HepG2 (cell line): Measurements from ENCODE around the gene LENG1. TPM values are rescaled to one million over a fixed set of nuclear protein-coding genes. Genes with fewer than 3 reads are reported as not detected.
A peak's percentile ranks its signal among the peaks of the same experiment; 100 is the strongest.

Experiments
- ATF7 ChIP-seq, 2 experiments: fragments of 450-650 bp in 1 of 2; sonication (generic) in 1 of 2; formaldehyde crosslinking in 1 of 2; IDR thresholded peaks; 2 replicates each; pipeline versions ENCODE4 v1.4.0 to v1.6.1; 2016 to 2020; ENCODE audit warnings: antibody characterized with exemption in 1 of 2, mild to moderate bottlenecking in 1 of 2, missing genetic modification reagents in 1 of 2
- CBX1 ChIP-seq: IDR thresholded peaks from one replicate; pipeline ENCODE4 v1.6.1; 2016; ENCODE audit warnings: antibody characterized with exemption, low read depth
- FOSL2 ChIP-seq: sonication (generic); formaldehyde crosslinking; IDR thresholded peaks from 2 replicates; pipeline ENCODE4 v1.4.0; 2020; ENCODE audit warnings: missing genetic modification reagents
- KLF11 ChIP-seq: IDR thresholded peaks from 2 replicates; pipeline ENCODE4 v1.6.1; 2016; ENCODE audit warnings: missing compliant biosample characterization
- MATR3 ChIP-seq: sonication (generic); formaldehyde crosslinking; IDR thresholded peaks from 2 replicates; pipeline ENCODE4 v1.4.0; 2020; ENCODE audit warnings: missing genetic modification reagents
- MBNL3 ChIP-seq: fragments of 250-450 bp; sonication (Bioruptor Pico); conservative IDR thresholded peaks from 2 replicates; pipeline ENCODE4 v1.8.0; 2022; ENCODE audit warnings: mild to moderate bottlenecking, inconsistent platforms
- MYC ChIP-seq: sonication (generic); formaldehyde crosslinking; IDR thresholded peaks from 2 replicates; pipeline ENCODE4 v1.9.0; 2021; ENCODE audit warnings: missing genetic modification reagents, borderline replicate concordance
- NFIB ChIP-seq: sonication (generic); formaldehyde crosslinking; IDR thresholded peaks from 2 replicates; pipeline ENCODE4 v1.9.0; 2021; ENCODE audit warnings: missing genetic modification reagents, mild to moderate bottlenecking, borderline replicate concordance
- PHF20 ChIP-seq: sonication (generic); formaldehyde crosslinking; IDR thresholded peaks from 2 replicates; pipeline ENCODE4 v1.5.0; 2020; ENCODE audit warnings: mild to moderate bottlenecking, missing genetic modification reagents
- PHF5A ChIP-seq: IDR thresholded peaks from one replicate; pipeline ENCODE4 v1.6.1; 2018; ENCODE audit warnings: low read depth, missing genetic modification reagents; ENCODE audit not compliant: unreplicated experiment
- POLR2G ChIP-seq: fragments of 200-400 bp; formaldehyde crosslinking; IDR thresholded peaks from 2 replicates; pipeline ENCODE4 v1.6.1; 2018; ENCODE audit warnings: mild to moderate bottlenecking, low read depth, low read length, moderate library complexity
- REPIN1 ChIP-seq: sonication (generic); formaldehyde crosslinking; IDR thresholded peaks from 2 replicates; pipeline ENCODE4 v1.8.0; 2022; ENCODE audit warnings: missing genetic modification reagents, low read depth, mild to moderate bottlenecking, borderline replicate concordance
- SAFB2 ChIP-seq: sonication (generic); formaldehyde crosslinking; IDR thresholded peaks from 2 replicates; pipeline ENCODE4 v1.5.1; 2020; ENCODE audit warnings: missing genetic modification reagents, low read depth, mild to moderate bottlenecking, borderline replicate concordance
- SALL1 ChIP-seq: sonication (generic); formaldehyde crosslinking; IDR thresholded peaks from 2 replicates; pipeline ENCODE4 v1.8.0; 2022; ENCODE audit warnings: mild to moderate bottlenecking, missing genetic modification reagents
- SATB2 ChIP-seq: sonication (generic); formaldehyde crosslinking; IDR thresholded peaks from 2 replicates; pipeline ENCODE4 v1.5.0; 2020; ENCODE audit warnings: missing genetic modification reagents
- SMARCC2 ChIP-seq: fragments of 450-650 bp; IDR thresholded peaks from 2 replicates; pipeline ENCODE4 v1.6.1; 2017; ENCODE audit warnings: antibody characterized with exemption, mild to moderate bottlenecking
- SOX5 ChIP-seq: IDR thresholded peaks from 2 replicates; pipeline ENCODE4 v1.6.1; 2016; ENCODE audit warnings: borderline replicate concordance
- SP2 ChIP-seq: sonication (generic); formaldehyde crosslinking; IDR thresholded peaks from 2 replicates; pipeline ENCODE4 v1.5.1; 2020; ENCODE audit warnings: mild to moderate bottlenecking, missing genetic modification reagents
- SUZ12 ChIP-seq: fragments of 150-350 bp; IDR thresholded peaks from 2 replicates; pipeline ENCODE4 v1.6.1; 2014; ENCODE audit warnings: low read depth, low read length
- YEATS2 ChIP-seq: sonication (generic); formaldehyde crosslinking; IDR thresholded peaks from 2 replicates; pipeline ENCODE4 v1.4.0; 2020; ENCODE audit warnings: missing genetic modification reagents, borderline replicate concordance
- ZNF136 ChIP-seq: sonication (generic); formaldehyde crosslinking; IDR thresholded peaks from 2 replicates; pipeline ENCODE4 v1.8.1; 2022; ENCODE audit warnings: low read depth, mild to moderate bottlenecking, moderate library complexity, missing genetic modification reagents
- ZNF224 ChIP-seq: sonication (generic); formaldehyde crosslinking; IDR thresholded peaks from 2 replicates; pipeline ENCODE4 v1.5.0; 2020; ENCODE audit warnings: mild to moderate bottlenecking, missing genetic modification reagents
- ZNF326 ChIP-seq: sonication (generic); formaldehyde crosslinking; IDR thresholded peaks from 2 replicates; pipeline ENCODE4 v1.4.0; 2020; ENCODE audit warnings: missing genetic modification reagents, borderline replicate concordance
- ZNF354B ChIP-seq: sonication (generic); formaldehyde crosslinking; IDR thresholded peaks from 2 replicates; pipeline ENCODE4 v1.8.0; 2022; ENCODE audit warnings: mild to moderate bottlenecking, missing genetic modification reagents
- ZNF556 ChIP-seq: sonication (generic); formaldehyde crosslinking; IDR thresholded peaks from 2 replicates; pipeline ENCODE4 v1.4.0; 2020; ENCODE audit warnings: mild to moderate bottlenecking, missing genetic modification reagents, borderline replicate concordance
- ZNF557 ChIP-seq: sonication (generic); formaldehyde crosslinking; IDR thresholded peaks from 2 replicates; pipeline ENCODE4 v1.4.0; 2020; ENCODE audit warnings: missing genetic modification reagents
- ZNF713 ChIP-seq: sonication (generic); formaldehyde crosslinking; IDR thresholded peaks from 2 replicates; pipeline ENCODE4 v1.4.0; 2020; ENCODE audit warnings: mild to moderate bottlenecking, missing genetic modification reagents
- ZNF777 ChIP-seq: sonication (generic); formaldehyde crosslinking; IDR thresholded peaks from 2 replicates; pipeline ENCODE4 v1.4.0; 2020; ENCODE audit warnings: missing genetic modification reagents
- polyA plus RNA-seq, 8 experiments: library from polyadenylated mRNA; depleted of rRNA in 3 of 8; stranded (reverse) in 7 of 8; unstranded in 1 of 8; fragments of >200 nt; fragmentation: Illumina TruSeq in 4 of 8; extraction: Trizol in 4 of 8; gene quantifications; 2 replicates each; pipeline versions ENCODE4 v1.2.1 to v1.2.3, GENCODE V29; 2011 to 2016; ENCODE audit warnings: low read depth in 4 of 8, missing spikeins in 1 of 8, mixed read lengths in 1 of 8; ENCODE audit not compliant: insufficient read depth in 1 of 8
- total RNA-seq, 5 experiments: library from RNA; depleted of rRNA; stranded (reverse); fragments of >200 nt; fragmentation: Illumina TruSeq; extraction: Trizol; gene quantifications; 2 replicates each; pipeline ENCODE4 v1.2.3, GENCODE V29; 2016; ENCODE audit warnings: low read depth in 1 of 5
- TF ChIP-seq, protein P1 (sequence below): sonication (generic); formaldehyde crosslinking; IDR thresholded peaks from 2 replicates; pipeline ENCODE4 v1.5.0; 2020; ENCODE audit warnings: mild to moderate bottlenecking, low read depth, missing genetic modification reagents, borderline replicate concordance
- TF ChIP-seq, protein P2 (sequence below): sonication (generic); formaldehyde crosslinking; IDR thresholded peaks from 2 replicates; pipeline ENCODE4 v1.4.0; 2020; ENCODE audit warnings: missing genetic modification reagents, low read depth, mild to moderate bottlenecking, borderline replicate concordance
- TF ChIP-seq, protein P3 (sequence below): sonication (generic); formaldehyde crosslinking; IDR thresholded peaks from 2 replicates; pipeline ENCODE4 v1.5.1; 2020; ENCODE audit warnings: missing genetic modification reagents, mild to moderate bottlenecking, borderline replicate concordance

Gene LENG1
- total and polyA plus RNA-seq, 2 of the 13 experiments (the other 11 are each of a cell fraction or from before 2014, with no cell fraction given), result 1.8 to 3.8 TPM

- TF ChIP-seq ZNF556 (CRISPR knock-in tag) (no peak), PHF5A (CRISPR knock-in tag) (no peak), MBNL3 (CRISPR knock-in tag) (no peak), SALL1 (CRISPR knock-in tag) (no peak; the same call in 1 of the 2 replicates), MYC (CRISPR knock-in tag) (peak; percentile 7; the same call in 1 of the 2 replicates), NFIB (CRISPR knock-in tag) (no peak), MATR3 (no peak), SUZ12 (no peak), ZNF713 (CRISPR knock-in tag) (no peak), ZNF224 (CRISPR knock-in tag) (no peak), POLR2G (peak; percentile 82), ZNF354B (no peak), ZNF777 (CRISPR knock-in tag) (no peak), KLF11 (no peak), REPIN1 (no peak), YEATS2 (no peak; the same call in 1 of the 2 replicates), ATF7 (IDR thresholded peaks at IDR 0.05) (no peak), ATF7 (CRISPR knock-in tag; IDR thresholded peaks at IDR 0.05) (no peak), SOX5 (CRISPR knock-in tag) (no peak), FOSL2 (no peak), CBX1 (no peak), ZNF136 (no peak), PHF20 (CRISPR knock-in tag) (peak; percentile 18; the same call in 1 of the 2 replicates), SATB2 (CRISPR knock-in tag) (no peak), SP2 (CRISPR knock-in tag) (no peak), ZNF326 (CRISPR knock-in tag) (no peak), SAFB2 (CRISPR knock-in tag) (no peak), SMARCC2 (no peak), ZNF557 (no peak)
- TF ChIP-seq, protein P1, sequence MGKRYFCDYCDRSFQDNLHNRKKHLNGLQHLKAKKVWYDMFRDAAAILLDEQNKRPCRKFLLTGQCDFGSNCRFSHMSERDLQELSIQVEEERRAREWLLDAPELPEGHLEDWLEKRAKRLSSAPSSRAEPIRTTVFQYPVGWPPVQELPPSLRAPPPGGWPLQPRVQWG, result no peak
- TF ChIP-seq, protein P2, sequence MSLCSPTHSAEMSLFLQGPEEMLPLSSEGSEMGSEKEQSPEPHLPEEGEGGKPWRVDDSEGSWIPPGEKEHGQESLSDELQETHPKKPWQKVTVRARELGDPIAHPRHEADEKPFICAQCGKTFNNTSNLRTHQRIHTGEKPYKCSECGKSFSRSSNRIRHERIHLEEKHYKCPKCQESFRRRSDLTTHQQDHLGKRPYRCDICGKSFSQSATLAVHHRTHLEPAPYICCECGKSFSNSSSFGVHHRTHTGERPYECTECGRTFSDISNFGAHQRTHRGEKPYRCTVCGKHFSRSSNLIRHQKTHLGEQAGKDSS (CRISPR knock-in tag), result no peak
- TF ChIP-seq, protein P3, sequence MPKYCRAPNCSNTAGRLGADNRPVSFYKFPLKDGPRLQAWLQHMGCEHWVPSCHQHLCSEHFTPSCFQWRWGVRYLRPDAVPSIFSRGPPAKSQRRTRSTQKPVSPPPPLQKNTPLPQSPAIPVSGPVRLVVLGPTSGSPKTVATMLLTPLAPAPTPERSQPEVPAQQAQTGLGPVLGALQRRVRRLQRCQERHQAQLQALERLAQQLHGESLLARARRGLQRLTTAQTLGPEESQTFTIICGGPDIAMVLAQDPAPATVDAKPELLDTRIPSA (CRISPR knock-in tag), result peak; percentile 70; the same call in 1 of the 2 replicates
Observed at GRCh38 chr19:54137699-54138488, 21.6 kb downstream of the LENG1 start, which contains the start of gene CNOT3 (continued).
